Hypothalamus (tissue), 51 donors: ENCODE data around the gene SPSB4.

Source experiments
- DNase-seq, 51 donors: peaks; one replicate each; lab custom pipeline; 2025; lab: John Stamatoyannopoulos, UW

SPSB4 gene

GRCh38 chr3:141148770-141149169, 97.6 kb downstream of the SPSB4 start:
- DNase-seq: no peak

DNA sequence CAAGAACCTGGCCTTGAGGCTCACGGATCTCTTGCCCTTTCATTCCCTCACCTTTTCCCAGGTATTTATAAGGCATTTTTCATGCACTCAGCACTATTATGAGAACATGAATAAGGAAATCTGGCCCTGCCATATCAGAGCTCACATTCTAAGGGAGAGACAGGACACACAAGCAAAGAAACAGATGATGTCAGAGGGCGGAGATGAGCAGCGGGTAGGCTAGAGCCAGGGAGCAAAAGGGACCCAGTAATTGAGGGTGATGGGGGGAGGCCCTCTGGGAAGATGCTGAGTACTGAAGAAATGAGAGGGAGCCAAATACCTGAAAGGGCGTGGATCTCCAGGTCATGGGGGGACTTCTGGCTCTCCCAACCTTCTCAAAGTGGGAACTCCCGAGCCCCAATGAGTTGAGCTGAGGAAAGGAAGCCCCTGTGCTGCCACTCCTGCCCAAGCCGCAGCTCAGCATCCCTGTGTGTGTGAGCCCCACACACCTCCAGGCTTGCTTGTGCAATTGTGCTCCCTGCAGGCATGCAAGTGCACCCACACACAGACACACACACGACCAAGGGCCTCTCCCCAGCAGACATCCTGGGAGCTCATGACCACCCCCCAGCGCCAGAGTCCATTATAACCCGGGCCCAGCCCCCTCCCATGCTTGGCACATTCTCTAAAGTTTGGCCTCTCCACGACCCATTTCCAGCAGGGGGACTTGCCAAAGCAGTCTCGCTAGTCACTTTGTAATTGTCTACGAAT, 99.1 kb downstream of the SPSB4 start:
- no peak for DNase-seq

GRCh38 chr3:141150931-141151330, 99.8 kb downstream of the SPSB4 start:
- DNase-seq: no peak

DNA sequence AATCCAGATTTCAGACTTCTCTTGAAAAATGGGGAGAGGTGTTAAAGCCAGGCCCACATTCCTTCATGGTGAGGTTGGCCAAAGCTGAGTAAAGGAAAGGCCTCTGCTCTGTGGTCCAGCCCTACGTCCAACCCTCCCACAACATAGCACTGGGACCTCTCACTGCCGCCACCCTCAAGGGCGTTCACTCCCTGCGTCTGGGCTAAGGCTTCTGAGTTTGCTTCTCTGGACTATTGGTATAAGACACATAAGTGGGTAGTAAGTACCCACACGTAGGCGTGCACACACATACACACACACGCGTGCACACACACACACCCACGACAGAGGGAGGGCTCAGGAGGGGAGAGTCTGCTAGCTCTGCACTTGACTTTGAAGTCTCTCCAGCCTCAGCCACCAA, 100.3 kb downstream of the SPSB4 start:
- DNase-seq: no peak

- DNase-seq: no peak
Measured at GRCh38 chr3:141152130-141152529, 101.0 kb downstream of the SPSB4 start.

DNA sequence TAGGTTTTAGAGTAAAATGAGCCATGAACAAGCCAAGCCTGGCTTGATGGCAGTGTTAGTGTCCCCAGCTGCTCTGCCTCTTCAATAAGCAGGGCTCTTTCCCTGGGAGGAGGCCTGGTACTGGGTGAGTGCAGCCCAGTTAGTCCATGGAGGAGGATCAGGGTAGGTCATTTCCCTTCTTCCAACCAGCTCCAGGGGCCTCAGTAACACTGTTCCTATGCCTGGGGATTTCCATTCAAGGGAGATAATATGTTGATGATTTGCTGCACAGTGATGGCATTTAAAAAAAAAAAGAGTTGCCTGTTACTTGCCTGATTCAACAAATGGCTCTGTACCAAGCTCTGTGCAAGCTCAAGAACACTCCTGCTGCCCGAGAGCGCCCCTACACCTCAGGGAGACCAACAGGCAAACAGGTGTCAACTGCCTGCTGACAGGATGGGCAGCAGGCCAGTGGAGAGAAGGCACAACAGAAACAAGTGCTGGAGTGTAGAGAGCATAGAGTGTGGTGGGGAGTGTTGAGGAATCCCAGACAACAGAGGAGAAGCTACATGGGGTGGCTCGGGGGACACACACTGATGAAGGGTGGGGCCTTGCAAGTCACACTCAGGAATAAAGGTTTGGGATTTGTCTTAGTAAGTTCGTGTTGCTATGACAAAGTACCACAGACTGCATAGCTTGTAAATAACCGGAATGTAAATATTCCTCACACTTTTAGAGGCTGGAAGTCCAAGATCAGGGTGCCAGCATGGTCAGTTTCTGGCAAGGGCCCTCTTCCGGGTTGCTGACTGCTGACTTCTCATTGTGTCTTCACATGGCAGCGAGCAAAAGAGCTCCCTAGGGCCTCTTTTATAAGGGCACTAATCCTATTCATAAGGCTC, 101.9 kb downstream of the SPSB4 start:
- no peak for DNase-seq

DNA sequence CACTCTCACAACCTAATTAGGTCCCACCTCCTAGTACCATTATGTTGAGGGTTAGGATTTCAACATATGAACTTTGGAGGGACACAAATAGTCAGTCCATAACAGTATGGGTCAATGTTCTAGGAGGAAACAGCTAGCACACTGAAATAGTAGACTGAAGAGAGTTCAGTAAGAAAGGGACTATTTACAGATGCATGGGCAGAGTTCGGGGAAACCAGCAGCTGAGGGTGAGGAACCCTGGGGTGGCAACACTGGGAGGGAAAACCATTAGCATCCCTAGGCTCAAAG, 102.5 kb downstream of the SPSB4 start:
- DNase-seq: no peak

DNA sequence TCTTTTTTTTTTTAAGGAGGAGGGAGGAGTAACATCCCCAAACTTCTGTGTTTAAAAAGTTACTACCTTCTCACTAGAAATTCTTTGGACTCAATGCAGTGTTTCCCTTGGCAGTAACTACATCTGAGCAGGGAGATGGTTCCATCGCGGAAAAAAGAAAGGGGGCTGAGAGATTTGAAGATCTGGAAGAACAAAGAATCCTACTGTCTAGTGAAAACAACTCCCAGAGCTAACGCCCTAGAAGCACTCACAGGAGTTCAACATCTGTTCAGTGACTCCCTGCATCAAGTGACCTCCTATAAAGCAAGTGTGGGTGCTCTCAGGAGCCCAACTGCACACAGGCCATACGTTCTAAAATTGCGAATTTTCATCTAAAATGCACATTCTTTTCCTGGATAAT, 113.7 kb downstream of the SPSB4 start:
- DNase-seq: no peak

GRCh38 chr3:141167681-141168080, 116.5 kb downstream of the SPSB4 start:
- DNase-seq: no peak

DNA sequence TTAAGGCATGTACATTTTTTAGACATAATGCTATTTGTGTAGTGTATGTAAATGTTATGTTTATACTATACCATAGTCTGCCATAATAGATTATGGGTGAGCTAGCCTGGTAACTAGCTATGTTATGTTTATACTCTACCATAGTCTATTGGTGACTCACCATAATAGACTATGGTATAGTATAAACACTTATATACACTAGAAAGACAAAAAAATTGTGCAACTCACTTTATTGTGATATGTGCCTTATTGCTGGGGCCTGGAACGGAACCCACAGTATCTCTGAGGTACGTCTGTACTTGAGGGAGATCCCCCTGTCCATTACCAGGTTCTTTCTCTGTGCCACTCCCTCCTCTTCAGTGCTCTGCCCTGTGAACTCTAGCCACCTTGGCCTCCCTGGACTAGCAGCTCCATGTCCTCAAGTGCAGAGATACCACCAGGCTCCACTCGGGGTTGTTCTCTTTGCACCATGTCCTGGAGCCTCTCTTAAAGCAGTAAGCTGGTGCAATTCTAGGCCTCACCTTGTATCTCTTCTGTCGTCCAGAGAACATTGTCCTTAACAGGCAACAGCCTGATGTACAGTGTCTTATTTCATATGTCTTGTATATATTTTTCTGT, 119.6 kb downstream of the SPSB4 start:
- no peak for DNase-seq

GRCh38 chr3:141174674-141175073, 123.5 kb downstream of the SPSB4 start:
- DNase-seq: no peak

GRCh38 chr3:141176775-141177174, 125.6 kb downstream of the SPSB4 start:
- DNase-seq: no peak

GRCh38 chr3:141178026-141178425, 126.9 kb downstream of the SPSB4 start:
- no peak for DNase-seq

DNA sequence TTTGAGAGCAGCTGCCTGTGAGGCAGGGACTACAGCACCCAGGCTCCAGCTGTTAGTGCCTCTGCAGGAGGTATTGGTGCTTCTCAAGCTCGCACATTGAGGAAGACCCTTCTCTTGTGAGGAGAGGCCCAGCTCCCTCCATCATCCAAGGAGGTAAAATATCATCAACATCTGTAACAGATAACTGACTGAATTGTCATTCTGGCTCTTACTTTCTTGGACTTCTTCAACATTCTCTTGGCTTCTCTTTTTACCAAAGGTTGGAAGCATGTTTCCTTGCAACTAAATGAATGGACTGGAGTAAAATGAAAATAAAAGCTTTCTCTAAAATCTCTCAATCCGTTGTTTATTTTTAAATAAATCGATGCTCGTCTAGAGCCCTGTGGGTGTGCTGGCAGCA, 127.4 kb downstream of the SPSB4 start:
- no peak for DNase-seq

GRCh38 chr3:141179983-141180382, 128.8 kb downstream of the SPSB4 start:
- no peak for DNase-seq

- no peak for DNase-seq
Measured at GRCh38 chr3:141181196-141181595, 130.0 kb downstream of the SPSB4 start.

DNA sequence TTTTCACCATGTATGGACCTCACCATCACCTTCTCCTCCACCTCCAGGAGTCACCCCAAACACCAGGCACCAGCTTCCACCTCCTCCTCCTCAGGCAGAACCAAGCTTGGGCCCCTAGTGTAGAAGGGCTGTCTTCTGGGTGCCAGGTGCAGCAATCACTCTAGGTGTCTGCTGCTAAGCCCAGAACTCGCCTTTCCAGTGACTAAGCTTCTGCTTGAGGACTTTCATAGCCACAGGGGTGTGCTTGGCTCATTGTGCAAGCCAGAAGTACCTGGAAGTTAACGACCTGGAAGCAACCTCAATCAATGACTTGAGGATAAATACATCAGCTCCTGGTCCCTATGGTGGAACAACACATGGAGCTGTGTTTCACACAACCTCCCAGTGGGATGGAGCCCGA, 130.7 kb downstream of the SPSB4 start:
- no peak for DNase-seq

- DNase-seq: no peak
Measured at GRCh38 chr3:141183606-141184005, 132.5 kb downstream of the SPSB4 start.

- no peak for DNase-seq
Measured at GRCh38 chr3:141184430-141184829, 133.3 kb downstream of the SPSB4 start.

DNA sequence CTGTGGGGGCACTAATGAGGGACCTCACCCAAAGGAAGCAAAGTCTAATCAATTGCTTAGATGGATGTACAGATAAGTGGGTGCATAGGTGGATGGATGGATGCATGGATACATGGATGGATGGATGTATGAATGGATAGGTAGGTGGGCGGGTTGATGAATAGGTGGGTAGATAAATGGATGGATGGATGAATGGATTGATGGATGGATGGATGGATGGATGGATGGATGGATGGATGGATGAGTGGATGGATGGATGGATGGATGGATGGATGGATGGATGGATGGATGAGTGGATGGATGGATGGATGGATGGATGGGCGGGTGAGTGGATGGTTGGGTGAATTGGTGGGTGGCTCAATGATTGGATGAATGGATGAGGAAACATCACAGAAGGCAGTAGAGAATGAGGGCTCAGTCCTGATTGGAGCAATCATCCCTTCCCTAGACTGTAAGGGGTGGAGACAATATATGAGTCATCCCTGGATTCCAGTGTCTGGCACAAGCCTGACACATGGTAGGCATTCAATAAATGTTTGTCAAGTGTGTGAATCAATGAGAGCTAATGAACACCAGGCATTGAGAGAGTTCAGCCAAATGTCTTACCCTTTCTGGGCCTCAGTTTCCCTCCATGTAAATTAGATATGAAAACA, 140.1 kb downstream of the SPSB4 start:
- DNase-seq: no peak

DNA sequence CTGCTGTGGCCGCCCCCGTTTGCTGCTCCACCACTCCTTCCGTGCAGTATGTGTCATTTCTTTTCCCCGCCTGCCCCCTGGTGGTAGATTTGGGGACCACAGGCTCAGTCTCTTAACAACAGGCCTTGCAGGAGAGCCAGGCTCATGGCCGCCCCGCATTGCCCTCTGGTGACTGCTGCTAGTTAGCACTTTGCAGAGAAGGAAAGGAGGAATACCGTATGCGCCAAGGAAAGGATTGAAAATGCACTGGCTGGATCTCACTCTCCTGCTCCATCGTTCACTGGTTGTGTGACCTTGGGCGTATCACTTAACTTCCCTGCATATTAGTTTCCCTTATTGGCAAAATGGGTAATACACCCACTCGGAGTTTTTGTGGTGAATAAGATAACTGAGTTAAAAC, 141.2 kb downstream of the SPSB4 start:
- peak; percentile 48 to 100 (median 92) for DNase-seq
